Putamen (tissue), 1 donor: ENCODE data around the gene MUC7.
"Not testable (repeated sequence)": the region's sequence is repeated elsewhere in the genome, so short reads cannot be mapped to it uniquely, and the experiment has no call there.

Source experiments
- DNase-seq: peaks from one replicate; pipeline ENCODE4 v3.0.0-alpha.2; 2016; ENCODE audit warnings: low spot score

MUC7 gene

GRCh38 chr4:70471897-70472296 lies at the start of gene MUC7:
Gene MUC7, plus strand, starts transcription at chr4:70472197. Its CDS starts 1,825 bp downstream, at chr4:70474022.
- DNase-seq = no peak

GRCh38 chr4:70425306-70425705 lies 46.7 kb upstream of the MUC7 start:
- DNase-seq = no peak

GRCh38 chr4:70426789-70427188 lies 45.2 kb upstream of the MUC7 start:
- no peak for DNase-seq

- DNase-seq = no peak
Observed at GRCh38 chr4:70437197-70437596, 34.8 kb upstream of the MUC7 start.

- DNase-seq = no peak
Observed at GRCh38 chr4:70442474-70442873, 29.5 kb upstream of the MUC7 start.

GRCh38 chr4:70443329-70443728 lies 28.7 kb upstream of the MUC7 start:
- DNase-seq = no peak

GRCh38 chr4:70449220-70449619 lies 22.8 kb upstream of the MUC7 start:
- no peak for DNase-seq

- DNase-seq = no peak
Observed at GRCh38 chr4:70452946-70453345, 19.1 kb upstream of the MUC7 start.

GRCh38 chr4:70463335-70463734 lies 8.7 kb upstream of the MUC7 start:
- DNase-seq = no peak

GRCh38 chr4:70473679-70474078 lies 1.7 kb downstream of the MUC7 start:
- no peak for DNase-seq

- DNase-seq = no peak
Observed at GRCh38 chr4:70488748-70489147, 16.8 kb downstream of the MUC7 start.

GRCh38 chr4:70496231-70496630 lies 24.2 kb downstream of the MUC7 start:
- DNase-seq = peak; percentile 8

GRCh38 chr4:70501838-70502237 lies 29.8 kb downstream of the MUC7 start:
- not testable (repeated sequence) for DNase-seq

GRCh38 chr4:70504733-70505132 lies 32.7 kb downstream of the MUC7 start:
- DNase-seq = no peak

- peak; percentile 30 for DNase-seq
Observed at GRCh38 chr4:70505151-70505748, 33.3 kb downstream of the MUC7 start.

GRCh38 chr4:70508801-70509200 lies 36.8 kb downstream of the MUC7 start:
- no peak for DNase-seq

- no peak for DNase-seq
Observed at GRCh38 chr4:70511365-70511764, 39.4 kb downstream of the MUC7 start.

- no peak for DNase-seq
Observed at GRCh38 chr4:70515367-70516250, 43.6 kb downstream of the MUC7 start.

GRCh38 chr4:70518269-70518668 lies 46.3 kb downstream of the MUC7 start, which contains the start of gene AMTN:
Gene AMTN, plus strand, starts transcription at chr4:70518569. Its CDS starts 209 bp downstream, at chr4:70518778.
- DNase-seq = no peak

- DNase-seq = no peak
Observed at GRCh38 chr4:70518716-70519115, 46.7 kb downstream of the MUC7 start.

GRCh38 chr4:70522626-70523025 lies 50.6 kb downstream of the MUC7 start:
- no peak for DNase-seq

GRCh38 chr4:70530997-70531396 lies 59.0 kb downstream of the MUC7 start:
- no peak for DNase-seq

GRCh38 chr4:70531981-70532380 lies 60.0 kb downstream of the MUC7 start:
- DNase-seq = no peak
